VCaP (cell line): ENCODE measurements around the gene MAP4.
"Not testable (repeated sequence)": the region's sequence is repeated elsewhere in the genome, so short reads cannot be mapped to it uniquely, and the experiment has no call there.

Experiments
- H3K27ac ChIP-seq: fragments of 450-650 bp; 2 replicates; pipeline ENCODE4 v1.5.1; 2017
- TF ChIP-seq, protein P1 (sequence below): fragments of 450-650 bp; conservative IDR thresholded peaks from 2 replicates; pipeline ENCODE4 v1.5.1; 2017; ENCODE audit warnings: mild to moderate bottlenecking, moderate library complexity

MAP4 gene, protein sequence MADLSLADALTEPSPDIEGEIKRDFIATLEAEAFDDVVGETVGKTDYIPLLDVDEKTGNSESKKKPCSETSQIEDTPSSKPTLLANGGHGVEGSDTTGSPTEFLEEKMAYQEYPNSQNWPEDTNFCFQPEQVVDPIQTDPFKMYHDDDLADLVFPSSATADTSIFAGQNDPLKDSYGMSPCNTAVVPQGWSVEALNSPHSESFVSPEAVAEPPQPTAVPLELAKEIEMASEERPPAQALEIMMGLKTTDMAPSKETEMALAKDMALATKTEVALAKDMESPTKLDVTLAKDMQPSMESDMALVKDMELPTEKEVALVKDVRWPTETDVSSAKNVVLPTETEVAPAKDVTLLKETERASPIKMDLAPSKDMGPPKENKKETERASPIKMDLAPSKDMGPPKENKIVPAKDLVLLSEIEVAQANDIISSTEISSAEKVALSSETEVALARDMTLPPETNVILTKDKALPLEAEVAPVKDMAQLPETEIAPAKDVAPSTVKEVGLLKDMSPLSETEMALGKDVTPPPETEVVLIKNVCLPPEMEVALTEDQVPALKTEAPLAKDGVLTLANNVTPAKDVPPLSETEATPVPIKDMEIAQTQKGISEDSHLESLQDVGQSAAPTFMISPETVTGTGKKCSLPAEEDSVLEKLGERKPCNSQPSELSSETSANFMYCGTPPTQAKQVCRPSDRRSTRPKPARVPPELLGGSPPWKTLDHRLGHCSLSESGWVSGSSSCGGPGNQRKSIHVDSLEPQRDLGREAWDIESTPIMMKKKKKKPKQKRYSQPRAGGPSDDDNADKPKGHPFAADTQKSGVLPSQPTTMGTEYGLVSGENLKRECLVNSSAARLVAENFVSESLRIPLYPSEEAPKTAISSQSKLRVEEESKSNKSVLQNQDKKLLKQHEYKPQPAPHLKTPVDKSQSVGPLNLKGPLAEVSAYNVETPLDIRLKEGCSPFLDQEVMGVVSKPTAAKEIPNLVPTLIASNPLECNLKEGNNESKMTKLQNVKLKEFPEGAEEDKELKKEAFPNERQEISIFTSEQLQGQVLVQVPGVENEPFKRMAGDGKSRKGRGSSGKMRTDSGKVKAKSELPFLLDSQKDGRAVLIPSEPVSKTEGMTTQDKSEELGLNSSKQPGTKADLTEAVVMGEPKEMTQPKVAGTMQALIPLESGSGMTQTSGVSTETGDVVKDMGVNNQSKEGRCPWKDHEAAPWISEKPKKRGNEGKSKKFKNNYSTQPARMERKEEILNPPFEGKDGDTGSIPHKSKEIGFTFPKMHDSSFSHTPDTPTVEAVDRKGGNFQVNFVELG (N-terminal part only)

DNA sequence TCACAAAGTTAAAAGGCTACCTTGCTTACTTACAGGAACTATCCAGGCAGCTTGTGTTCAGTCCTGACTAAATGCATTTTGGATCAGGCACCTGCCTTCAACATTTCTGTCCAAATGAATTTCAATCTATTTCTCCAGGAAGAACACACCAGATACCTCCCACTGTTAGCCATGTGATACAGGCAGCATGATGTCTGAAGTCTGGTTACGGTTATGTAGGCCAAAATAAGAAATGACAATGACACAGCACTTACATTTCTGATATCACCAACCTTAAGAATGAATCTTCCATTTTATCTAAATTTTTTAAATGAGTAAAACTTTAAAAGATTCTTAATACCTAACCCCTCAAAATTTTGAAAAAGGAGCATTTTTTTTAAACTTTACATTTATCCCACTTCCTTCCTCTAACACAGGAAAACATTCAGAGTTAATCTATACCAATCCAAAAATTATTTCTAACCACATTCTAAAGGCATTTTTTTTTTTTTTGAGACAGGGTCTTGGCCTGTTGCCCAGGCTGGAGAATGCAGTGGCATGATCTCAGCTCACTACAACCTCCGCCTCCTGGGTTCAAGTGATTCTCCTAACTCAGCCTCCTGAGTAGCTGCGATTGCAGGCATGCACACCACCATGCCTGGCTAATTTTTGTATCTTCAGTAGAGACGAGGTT lies at the start of gene MAP4:
Gene MAP4, minus strand, starts transcription at position 116 of the 673 bp plus-strand sequence. CDS start 17,556 bp downstream, outside the sequence.
- TF ChIP-seq, protein P1, sequence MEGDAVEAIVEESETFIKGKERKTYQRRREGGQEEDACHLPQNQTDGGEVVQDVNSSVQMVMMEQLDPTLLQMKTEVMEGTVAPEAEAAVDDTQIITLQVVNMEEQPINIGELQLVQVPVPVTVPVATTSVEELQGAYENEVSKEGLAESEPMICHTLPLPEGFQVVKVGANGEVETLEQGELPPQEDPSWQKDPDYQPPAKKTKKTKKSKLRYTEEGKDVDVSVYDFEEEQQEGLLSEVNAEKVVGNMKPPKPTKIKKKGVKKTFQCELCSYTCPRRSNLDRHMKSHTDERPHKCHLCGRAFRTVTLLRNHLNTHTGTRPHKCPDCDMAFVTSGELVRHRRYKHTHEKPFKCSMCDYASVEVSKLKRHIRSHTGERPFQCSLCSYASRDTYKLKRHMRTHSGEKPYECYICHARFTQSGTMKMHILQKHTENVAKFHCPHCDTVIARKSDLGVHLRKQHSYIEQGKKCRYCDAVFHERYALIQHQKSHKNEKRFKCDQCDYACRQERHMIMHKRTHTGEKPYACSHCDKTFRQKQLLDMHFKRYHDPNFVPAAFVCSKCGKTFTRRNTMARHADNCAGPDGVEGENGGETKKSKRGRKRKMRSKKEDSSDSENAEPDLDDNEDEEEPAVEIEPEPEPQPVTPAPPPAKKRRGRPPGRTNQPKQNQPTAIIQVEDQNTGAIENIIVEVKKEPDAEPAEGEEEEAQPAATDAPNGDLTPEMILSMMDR = no peak
- H3K27ac ChIP-seq = peak within 1 kb of the TSS; percentile 99

DNA sequence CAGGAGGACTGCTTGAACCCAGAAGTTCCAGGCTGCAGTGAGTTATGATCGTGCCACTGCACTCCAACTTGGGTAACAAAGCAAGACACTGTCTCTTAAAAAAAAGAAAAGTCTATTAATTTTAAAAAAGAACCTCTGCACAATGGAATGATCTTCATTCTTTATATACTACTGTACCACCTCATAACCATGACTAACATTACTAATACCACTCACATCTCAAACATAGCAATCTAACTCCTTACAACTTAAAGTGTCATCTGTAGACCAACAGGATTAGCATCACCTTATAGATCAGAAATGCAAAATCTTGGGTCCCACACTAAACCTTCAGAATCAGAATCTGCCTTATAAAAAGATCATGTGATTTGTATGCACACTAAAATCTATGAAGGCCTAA lies 48.8 kb upstream of the MAP4 start:
- TF ChIP-seq, protein P1 = no peak
- no peak overlapping the region for H3K27ac ChIP-seq

DNA sequence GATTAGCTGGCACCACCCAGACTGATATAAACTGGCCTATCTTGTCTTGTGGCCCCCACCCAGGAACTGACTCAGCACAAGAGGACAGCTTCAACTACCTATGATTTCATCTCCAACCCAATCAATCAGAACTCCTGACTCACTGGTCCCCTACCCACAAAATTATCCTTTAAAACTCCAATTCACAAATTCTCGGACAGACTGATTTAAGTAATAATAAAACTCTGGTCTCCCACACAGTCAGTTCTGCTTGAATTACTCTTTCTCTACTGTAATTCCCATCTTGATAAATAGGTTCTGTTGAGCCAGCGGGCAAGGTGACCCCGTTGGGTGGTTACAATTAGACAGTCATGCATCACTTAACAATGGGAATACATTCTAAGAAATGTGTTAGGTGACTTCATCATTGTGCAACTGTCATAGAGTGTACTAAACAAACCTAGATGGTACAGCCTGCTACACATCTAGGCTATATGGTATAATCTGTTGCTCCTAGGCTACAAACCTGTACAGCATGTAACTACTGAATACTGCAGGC lies 48.1 kb upstream of the MAP4 start:
- H3K27ac ChIP-seq = no peak overlapping the region

DNA sequence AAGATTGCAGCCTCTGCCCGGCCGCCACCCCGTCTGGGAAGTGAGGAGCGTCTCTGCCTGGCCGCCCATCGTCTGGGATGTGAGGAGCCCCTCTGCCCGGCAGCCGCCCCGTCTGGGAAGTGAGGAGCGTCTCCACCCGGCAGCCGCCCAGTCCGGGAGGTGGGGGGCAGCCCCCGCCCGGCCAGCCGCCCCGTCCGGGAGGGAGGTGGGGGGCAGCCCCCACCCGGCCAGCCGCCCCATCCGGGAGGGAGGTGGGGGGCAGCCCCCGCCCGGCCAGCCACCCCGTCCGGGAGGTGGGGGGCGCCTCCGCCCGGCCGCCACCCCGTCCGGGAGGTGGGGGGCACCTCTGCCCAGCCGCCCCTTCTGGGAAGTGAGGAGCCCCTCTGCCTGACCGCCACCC lies 45.4 kb upstream of the MAP4 start:
- H3K27ac ChIP-seq = not testable (repeated sequence)

More for the DNA sequence above, 48.1 kb upstream of the MAP4 start:
- TF ChIP-seq, protein P1 = no peak

DNA sequence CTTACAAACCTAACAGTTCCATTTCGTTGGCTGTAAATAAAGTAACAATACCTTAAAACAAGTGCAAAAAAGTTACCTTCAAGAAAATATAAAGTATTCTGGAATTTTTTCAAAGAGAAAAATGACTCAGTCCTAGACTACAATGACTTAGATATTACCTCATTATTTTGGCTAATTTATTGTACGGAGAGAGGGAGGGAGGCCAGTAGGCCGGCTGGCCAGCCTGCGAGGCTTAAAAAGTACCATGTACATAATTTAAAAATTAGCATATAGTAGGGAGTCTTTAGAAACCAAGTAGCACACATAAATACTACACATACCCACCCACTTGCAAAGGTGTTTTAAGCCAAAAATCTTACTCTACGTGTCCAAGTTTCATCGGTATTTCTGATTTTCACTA lies 41.9 kb upstream of the MAP4 start:
- H3K27ac ChIP-seq = no peak overlapping the region; the same call in 1 of the 2 replicates
- TF ChIP-seq, protein P1 = no peak

DNA sequence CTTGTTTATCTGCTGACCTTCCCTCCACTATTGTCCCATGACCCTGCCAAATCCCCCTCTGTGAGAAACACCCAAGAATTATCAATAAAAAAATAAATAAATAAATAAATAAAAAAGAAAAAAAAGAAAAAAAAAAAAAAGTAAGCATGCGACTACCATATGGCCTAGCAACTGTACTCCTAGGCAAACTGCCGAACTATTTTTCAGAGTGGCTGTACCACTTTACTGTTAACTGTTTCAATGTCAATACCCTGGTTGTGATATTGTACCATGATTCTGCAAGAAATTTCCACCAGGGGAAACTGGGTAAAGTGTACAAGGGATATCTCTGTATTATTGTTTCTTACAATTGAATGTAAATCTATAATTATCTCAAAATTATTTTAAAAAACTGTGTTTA lies 41.3 kb upstream of the MAP4 start:
- TF ChIP-seq, protein P1 = no peak
- no peak overlapping the region for H3K27ac ChIP-seq

DNA sequence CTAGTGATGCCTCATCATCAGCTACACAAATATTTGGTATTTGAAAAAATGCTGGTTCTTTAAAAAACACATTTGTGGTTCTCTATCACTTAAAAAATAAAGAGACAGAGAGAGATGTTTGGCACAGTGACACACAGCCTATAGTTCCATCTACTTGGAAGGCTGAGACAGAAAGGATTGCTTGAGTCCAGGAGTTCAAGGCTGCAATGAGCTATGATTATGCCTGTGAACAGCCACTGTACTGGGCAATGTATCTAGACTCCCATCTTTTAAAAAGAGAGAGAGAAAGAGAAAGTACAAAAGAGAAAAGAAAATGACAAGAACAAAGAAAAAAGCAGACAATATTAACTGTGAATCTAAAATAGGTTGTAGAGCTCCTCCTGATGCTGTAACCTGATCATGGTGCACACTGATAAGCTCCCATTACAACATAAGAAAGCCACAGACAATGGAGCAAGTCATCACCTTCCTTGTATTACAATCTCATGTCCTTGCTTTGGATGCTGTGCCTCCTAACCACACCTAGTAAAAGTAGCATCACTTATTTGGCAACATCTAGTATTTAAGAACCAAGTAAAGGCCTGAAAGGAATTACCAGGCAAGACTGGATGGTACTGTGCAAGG lies 31.7 kb upstream of the MAP4 start:
- no peak overlapping the region for H3K27ac ChIP-seq
- TF ChIP-seq, protein P1 = no peak
